Thoracic aorta (tissue), 2 donors: Measurements from ENCODE around the gene TAF11L5. TPM values are rescaled to one million over a fixed set of nuclear protein-coding genes. Genes with fewer than 3 reads are reported as not detected.
"Not testable (repeated sequence)": the region's sequence is repeated elsewhere in the genome, so short reads cannot be mapped to it uniquely, and the experiment has no call there.

Experiments used
- ATAC-seq: fragments of 150-250 bp; one replicate; pipeline ENCODE4 v1.8.0; 2017; ENCODE audit warnings: low read depth; ENCODE audit not compliant: insufficient number of reproducible peaks, low FRiP score
- DNase-seq: peaks from one replicate; pipeline ENCODE4 v3.0.0-alpha.2; 2020; ENCODE audit warnings: low spot score
- H3K27ac ChIP-seq, 2 donors: fragments of 200-600 bp; sonication (generic); 1 replicate in 1 of 2; 2 replicates in 1 of 2; pipeline ENCODE4 v1.5.1; 2016; ENCODE audit warnings: mild to moderate bottlenecking in 2 of 2, moderate library complexity in 2 of 2
- H3K27me3 ChIP-seq: fragments of 200-600 bp; sonication (generic); replicated peaks from 2 replicates; pipeline ENCODE4 v1.6.0; 2016; ENCODE audit warnings: mild to moderate bottlenecking; ENCODE audit not compliant: insufficient read depth
- H3K36me3 ChIP-seq: fragments of 200-600 bp; sonication (generic); one replicate; pipeline ENCODE4 v1.5.1; 2016
- H3K4me1 ChIP-seq, 2 donors: fragments of 200-600 bp; sonication (generic); 1 replicate in 1 of 2; 2 replicates in 1 of 2; pipeline versions ENCODE4 v1.5.1 to v1.6.0; 2016; ENCODE audit warnings: low read depth in 2 of 2, mild to moderate bottlenecking in 1 of 2; ENCODE audit not compliant: control insufficient read depth in 1 of 2
- H3K4me3 ChIP-seq: fragments of 200-600 bp; sonication (generic); 2 replicates; pipeline ENCODE4 v1.5.1; 2016; ENCODE audit warnings: mild to moderate bottlenecking
- H3K9me3 ChIP-seq: fragments of 200-600 bp; sonication (generic); 2 replicates; pipeline ENCODE4 v1.5.1; 2016
- total RNA-seq, 2 donors: library from RNA; depleted of rRNA; stranded (reverse); fragments of >200 nt; gene quantifications; one replicate each; pipeline versions ENCODE4 v1.1.0 to v1.2.3, GENCODE V29; 2016

TAF11L5 gene
- total RNA-seq, 2 donors from 2014 or later = not detected

GRCh38 chr5:17521501-17521900 is 3.5 kb upstream of the TAF11L5 start, which contains the start of gene TAF11L4:
Gene TAF11L4, plus strand, starts transcription at chr5:17521801.
- not testable (repeated sequence) for ATAC-seq, H3K36me3 ChIP-seq, H3K27me3 ChIP-seq, DNase-seq, H3K27ac ChIP-seq, H3K9me3 ChIP-seq, H3K4me1 ChIP-seq, H3K4me3 ChIP-seq

GRCh38 chr5:17526504-17526903 is 1.5 kb downstream of the TAF11L5 start:
- H3K4me1 ChIP-seq, H3K27me3 ChIP-seq, H3K27ac ChIP-seq, H3K9me3 ChIP-seq, H3K36me3 ChIP-seq, ATAC-seq, H3K4me3 ChIP-seq: not testable (repeated sequence)
- peak; percentile 23 for DNase-seq

DNA sequence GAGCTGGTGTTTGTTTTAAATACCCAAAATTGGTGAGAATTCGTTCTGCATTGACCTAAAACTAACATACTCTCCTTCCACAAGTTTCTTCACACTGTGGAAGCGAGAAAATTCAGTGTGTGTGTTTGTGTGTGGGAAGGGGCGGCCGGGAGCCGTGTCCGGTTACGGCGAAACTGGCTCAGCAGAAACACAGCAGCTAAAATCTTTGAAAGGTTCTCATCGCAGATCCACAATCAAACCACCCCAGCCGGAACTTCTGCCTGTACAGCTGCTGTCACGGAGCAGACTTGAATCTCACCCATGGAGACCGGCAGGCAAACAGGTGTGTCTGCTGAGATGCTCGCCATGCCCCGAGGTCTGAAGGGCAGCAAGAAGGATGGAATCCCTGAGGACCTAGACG is 3.3 kb downstream of the TAF11L5 start, which contains the start of gene TAF11L6:
Gene TAF11L6 (plus strand): TSS at position 301 of the 400 bp plus-strand sequence.
- not testable (repeated sequence) for H3K4me1 ChIP-seq, H3K9me3 ChIP-seq, H3K4me3 ChIP-seq, DNase-seq, H3K27ac ChIP-seq, H3K36me3 ChIP-seq, H3K27me3 ChIP-seq, ATAC-seq

Other genes with a start within 250 kb of the TAF11L5 start
- gene TAF11L2, start 27.0 kb upstream of the TAF11L5 start, total RNA-seq = not detected
- gene TAF11L3, start 6.9 kb upstream of the TAF11L5 start, total RNA-seq = not detected
- gene TAF11L4, start 3.4 kb upstream of the TAF11L5 start, total RNA-seq = not detected
- not detected for gene TAF11L6, start 3.4 kb downstream of the TAF11L5 start, total RNA-seq
- gene TAF11L7, start 60.5 kb downstream of the TAF11L5 start, total RNA-seq = not detected
- not detected for gene TAF11L8, start 65.7 kb downstream of the TAF11L5 start, total RNA-seq
- not detected for gene TAF11L9, start 69.2 kb downstream of the TAF11L5 start, total RNA-seq
- gene TAF11L10, start 72.6 kb downstream of the TAF11L5 start, total RNA-seq = not detected
- not detected for gene TAF11L11, start 78.9 kb downstream of the TAF11L5 start, total RNA-seq
- gene TAF11L12, start 85.2 kb downstream of the TAF11L5 start, total RNA-seq = not detected
- not detected for gene TAF11L13, start 106.9 kb downstream of the TAF11L5 start, total RNA-seq
- gene TAF11L14, start 109.2 kb downstream of the TAF11L5 start, total RNA-seq = not detected